KMS-11 (cell line): ENCODE data around the gene TSPO.

ENCODE experiments used
- H2AFZ ChIP-seq: fragments of 200-600 bp; sonication (generic); 2 replicates; pipeline ENCODE4 v1.6.1; 2016; ENCODE audit warnings: antibody characterized with exemption, mixed run types, low read depth
- H3K27ac ChIP-seq: fragments of 200-600 bp; sonication (generic); 2 replicates; pipeline ENCODE4 v1.6.1; 2016; ENCODE audit warnings: mild to moderate bottlenecking, mixed run types
- H3K27me3 ChIP-seq: fragments of 200-600 bp; sonication (generic); 2 replicates; pipeline ENCODE4 v1.6.1; 2017; ENCODE audit warnings: mild to moderate bottlenecking, low read depth, mixed run types, moderate library complexity; ENCODE audit not compliant: insufficient read depth
- H3K36me3 ChIP-seq: fragments of 200-600 bp; sonication (generic); 2 replicates; pipeline ENCODE4 v1.6.1; 2017; ENCODE audit warnings: mild to moderate bottlenecking, mixed run types; ENCODE audit not compliant: insufficient read depth
- H3K4me1 ChIP-seq: fragments of 200-600 bp; sonication (generic); 2 replicates; pipeline ENCODE4 v1.6.1; 2016; ENCODE audit warnings: mild to moderate bottlenecking, low read depth, mixed run types; ENCODE audit not compliant: poor library complexity, severe bottlenecking
- H3K4me2 ChIP-seq: fragments of 200-600 bp; sonication (generic); 2 replicates; pipeline ENCODE4 v1.7.0; 2016; ENCODE audit warnings: mild to moderate bottlenecking, mixed run types
- H3K4me3 ChIP-seq: fragments of 200-600 bp; sonication (generic); IDR thresholded peaks from 2 replicates; pipeline ENCODE4 v1.6.1; 2017; ENCODE audit warnings: low read depth, low read length, mixed read lengths; ENCODE audit not compliant: insufficient read depth
- H3K79me2 ChIP-seq: fragments of 200-600 bp; sonication (generic); 2 replicates; pipeline ENCODE4 v1.6.1; 2016; ENCODE audit warnings: low read depth, mixed run types; ENCODE audit not compliant: insufficient read depth
- H3K9ac ChIP-seq: fragments of 200-600 bp; sonication (generic); 2 replicates; pipeline ENCODE4 v1.6.1; 2016; ENCODE audit warnings: mild to moderate bottlenecking, mixed run types
- H4K20me1 ChIP-seq: fragments of 200-600 bp; sonication (generic); 2 replicates; pipeline ENCODE4 v1.6.1; 2016; ENCODE audit warnings: mild to moderate bottlenecking, mixed run types; ENCODE audit not compliant: insufficient read depth
- CTCF ChIP-seq: fragments of 200-600 bp; sonication (generic); conservative IDR thresholded peaks from 2 replicates; pipeline ENCODE4 v1.6.1; 2017; ENCODE audit warnings: low read depth, mild to moderate bottlenecking, antibody characterized with exemption, low read length, moderate library complexity, mixed read lengths

TSPO gene

GRCh38 chr22:43168471-43169309 lies 17.3 kb downstream of the TSPO start:
- no peaks in the 10 kb centered on the region for H3K4me1 ChIP-seq
- TF ChIP-seq CTCF: no peak
- H3K27ac ChIP-seq: no peak overlapping the region
- H3K4me2 ChIP-seq: no peak overlapping the region
- H3K9ac ChIP-seq: no peak overlapping the region
- no peak overlapping the region for H2AFZ ChIP-seq
- no peak overlapping the region for H3K4me3 ChIP-seq
- no peaks in the 10 kb centered on the region for H3K36me3 ChIP-seq
- H3K27me3 ChIP-seq: no peaks in the 10 kb centered on the region
- H3K79me2 ChIP-seq: no peaks in the 10 kb centered on the region
- H4K20me1 ChIP-seq: no peaks in the 10 kb centered on the region

GRCh38 chr22:43169310-43170130 lies 18.2 kb downstream of the TSPO start:
- Histone ChIP-seq H3K27me3 (no peaks in the 10 kb centered on the region), H3K4me1 (no peaks in the 10 kb centered on the region), H2AFZ (no peak overlapping the region), H3K4me3 (no peak overlapping the region), H3K36me3 (no peaks in the 10 kb centered on the region), H3K79me2 (no peaks in the 10 kb centered on the region), H3K27ac (no peak overlapping the region), H3K4me2 (no peak overlapping the region), H4K20me1 (no peaks in the 10 kb centered on the region), H3K9ac (no peak overlapping the region)
- TF ChIP-seq CTCF: no peak

GRCh38 chr22:43170131-43170480 lies 18.7 kb downstream of the TSPO start:
- Histone ChIP-seq H4K20me1 (no peaks in the 10 kb centered on the region), H2AFZ (no peak overlapping the region), H3K4me1 (no peaks in the 10 kb centered on the region), H3K9ac (no peak overlapping the region), H3K36me3 (no peaks in the 10 kb centered on the region), H3K27me3 (no peaks in the 10 kb centered on the region), H3K4me3 (no peak overlapping the region), H3K79me2 (no peaks in the 10 kb centered on the region), H3K27ac (no peak overlapping the region), H3K4me2 (no peak overlapping the region)
- TF ChIP-seq CTCF: no peak

- no peaks in the 10 kb centered on the region for H3K36me3 ChIP-seq
- no peak overlapping the region for H3K4me2 ChIP-seq
- H3K27me3 ChIP-seq: no peaks in the 10 kb centered on the region
- H4K20me1 ChIP-seq: no peaks in the 10 kb centered on the region
- no peak overlapping the region for H3K27ac ChIP-seq
- H3K4me1 ChIP-seq: no peaks in the 10 kb centered on the region
- no peaks in the 10 kb centered on the region for H3K79me2 ChIP-seq
- H3K9ac ChIP-seq: no peak overlapping the region
- no peak overlapping the region for H2AFZ ChIP-seq
- no peak overlapping the region for H3K4me3 ChIP-seq
- TF ChIP-seq CTCF: no peak
Measured at GRCh38 chr22:43171019-43171491, 19.7 kb downstream of the TSPO start.
